IMR-90 (cell line): Measurements from ENCODE around the gene ACAP1. TPM values are rescaled to one million over a fixed set of nuclear protein-coding genes. Genes with fewer than 3 reads are reported as not detected.
A peak's percentile ranks its signal among the peaks of the same experiment; 100 is the strongest.

Source experiments
- ATAC-seq: fragments of 200-7000 bp; cut with Tn5 transposase; 2 replicates; pipeline ENCODE4 v1.9.1; 2020; ENCODE audit warnings: low read depth, mild to moderate bottlenecking, moderate library complexity
- BruUV-seq: library from RNA; stranded (reverse); fragments of 400-500 nt; replicated peaks from 2 replicates; lab custom pipeline; 2021; lab: Mats Ljungman, UMichigan
- CTCF ChIA-PET: fragments of 300-600 bp; formaldehyde crosslinking; extraction: SDS; loops from one replicate; lab custom pipeline; 2021; ENCODE audit warnings: antibody characterized with exemption; lab: Yijun Ruan, JAX
- POLR2A ChIA-PET: fragments of 300-600 bp; sonication (Branson Sonifier 250); formaldehyde crosslinking; loops from one replicate; lab custom pipeline; 2022; ENCODE audit warnings: antibody characterized with exemption; ENCODE audit not compliant: unreplicated experiment; lab: Charles Lee
- DNase-seq: peaks from one replicate; pipeline ENCODE4 v3.0.0; 2013
- H2AFZ ChIP-seq: replicated peaks from 2 replicates; pipeline ENCODE3; 2013; ENCODE audit warnings: low read length, mild to moderate bottlenecking; ENCODE audit not compliant: poor library complexity
- H2AK5ac ChIP-seq: 2 replicates; pipeline ENCODE4 v1.6.1; 2013; ENCODE audit warnings: low read depth, low read length, inconsistent platforms
- H2AK9ac ChIP-seq: replicated peaks from 2 replicates; pipeline ENCODE3; 2013; ENCODE audit warnings: mild to moderate bottlenecking, low read depth, low read length, moderate library complexity; ENCODE audit not compliant: poor library complexity
- H2BK120ac ChIP-seq: 2 replicates; pipeline ENCODE4 v1.6.1; 2013; ENCODE audit warnings: low read depth, low read length, inconsistent platforms
- H2BK15ac ChIP-seq: 3 replicates; pipeline ENCODE4 v1.6.1; 2013; ENCODE audit warnings: low read depth, low read length, inconsistent platforms
- H2BK20ac ChIP-seq: 2 replicates; pipeline ENCODE4 v1.6.1; 2013; ENCODE audit warnings: low read depth, mild to moderate bottlenecking, inconsistent platforms, low read length, moderate library complexity
- H2BK5ac ChIP-seq: 2 replicates; pipeline ENCODE4 v1.6.1; 2013; ENCODE audit warnings: mild to moderate bottlenecking, low read depth, low read length, inconsistent platforms; ENCODE audit not compliant: poor library complexity, severe bottlenecking
- H3K14ac ChIP-seq: replicated peaks from 2 replicates; pipeline ENCODE4 v1.6.1; 2013; ENCODE audit warnings: low read depth, low read length, inconsistent platforms
- H3K18ac ChIP-seq: 2 replicates; pipeline ENCODE4 v1.6.1; 2013; ENCODE audit warnings: low read depth, low read length, control low read depth
- H3K23ac ChIP-seq: 2 replicates; pipeline ENCODE4 v1.6.1; 2013; ENCODE audit warnings: low read depth, low read length, inconsistent platforms
- H3K27ac ChIP-seq: 2 replicates; pipeline ENCODE4 v1.5.1; 2013; ENCODE audit warnings: mild to moderate bottlenecking, control low read depth, low read length; ENCODE audit not compliant: insufficient read depth
- H3K27me3 ChIP-seq: 2 replicates; pipeline ENCODE4 v1.6.1; 2013; ENCODE audit warnings: low read length; ENCODE audit not compliant: control insufficient read depth, insufficient read depth
- H3K36me3 ChIP-seq: 2 replicates; pipeline ENCODE4 v1.6.1; 2013; ENCODE audit warnings: low read length, mixed read lengths; ENCODE audit not compliant: control insufficient read depth, insufficient read depth
- H3K4ac ChIP-seq: 2 replicates; pipeline ENCODE4 v1.6.1; 2013; ENCODE audit warnings: low read depth, low read length, inconsistent platforms
- H3K4me1 ChIP-seq: 2 replicates; pipeline ENCODE4 v1.6.1; 2013; ENCODE audit warnings: low read length, mixed read lengths; ENCODE audit not compliant: control insufficient read depth, insufficient read depth
- H3K4me2 ChIP-seq: 2 replicates; pipeline ENCODE4 v1.6.1; 2013; ENCODE audit warnings: low read depth, mild to moderate bottlenecking, control low read depth, low read length, moderate library complexity
- H3K4me3 ChIP-seq: 2 replicates; pipeline ENCODE4 v1.5.1; 2013; ENCODE audit warnings: low read depth, mild to moderate bottlenecking, control low read depth, low read length, moderate library complexity; ENCODE audit not compliant: insufficient read depth
- H3K56ac ChIP-seq: 2 replicates; pipeline ENCODE4 v1.6.1; 2013; ENCODE audit warnings: low read length, inconsistent platforms; ENCODE audit not compliant: insufficient read depth; ENCODE audit errors: extremely low read depth
- H3K79me1 ChIP-seq, 2 experiments: 2 replicates each; pipeline ENCODE4 v1.6.1; 2013; ENCODE audit warnings: low read length in 2 of 2, inconsistent platforms in 1 of 2, low read depth in 1 of 2
- H3K9ac ChIP-seq: 2 replicates; pipeline ENCODE4 v1.6.1; 2013; ENCODE audit warnings: low read depth, low read length, control low read depth
- H3K9me1 ChIP-seq: 2 replicates; pipeline ENCODE4 v1.6.1; 2013; ENCODE audit warnings: low read length, inconsistent platforms; ENCODE audit not compliant: insufficient read depth
- H3K9me3 ChIP-seq: 2 replicates; pipeline ENCODE4 v1.6.1; 2013; ENCODE audit warnings: low read length; ENCODE audit not compliant: control insufficient read depth, insufficient read depth
- H4K20me1 ChIP-seq: 2 replicates; pipeline ENCODE4 v1.6.1; 2013; ENCODE audit warnings: low read length, inconsistent platforms; ENCODE audit not compliant: insufficient read depth
- H4K5ac ChIP-seq: 2 replicates; pipeline ENCODE4 v1.6.1; 2013; ENCODE audit warnings: mild to moderate bottlenecking, low read depth, low read length, control low read depth
- H4K8ac ChIP-seq, 2 experiments: 2 replicates each; pipeline ENCODE4 v1.6.1; 2013; ENCODE audit warnings: low read depth in 2 of 2, low read length in 2 of 2, control low read depth in 1 of 2, inconsistent platforms in 1 of 2
- H4K91ac ChIP-seq: 2 replicates; pipeline ENCODE4 v1.6.1; 2013; ENCODE audit warnings: low read depth, low read length, inconsistent platforms; ENCODE audit not compliant: insufficient read depth
- BHLHE40 ChIP-seq: fragments of 150-350 bp; IDR thresholded peaks from 2 replicates; pipeline ENCODE4 v1.6.1; 2016; ENCODE audit warnings: mild to moderate bottlenecking, low read depth, low read length
- CEBPB ChIP-seq: IDR thresholded peaks from 2 replicates; pipeline ENCODE4 v1.6.1; 2012; ENCODE audit warnings: low read depth, low read length, improper control_type of control experiment
- CHD1 ChIP-seq: IDR thresholded peaks from 2 replicates; pipeline ENCODE4 v1.6.1; 2012; ENCODE audit warnings: low read depth, low read length, improper control_type of control experiment
- CTCF ChIP-seq: conservative IDR thresholded peaks from 2 replicates; pipeline ENCODE4 v1.5.1; 2012; ENCODE audit warnings: mild to moderate bottlenecking, low read depth, low read length, improper control_type of control experiment
- ELK1 ChIP-seq: fragments of 150-350 bp; IDR thresholded peaks from 2 replicates; pipeline ENCODE4 v1.6.1; 2016; ENCODE audit warnings: low read depth, mild to moderate bottlenecking, low read length, moderate library complexity, borderline replicate concordance
- MAFK ChIP-seq: IDR thresholded peaks from 2 replicates; pipeline ENCODE4 v1.6.1; 2012; ENCODE audit warnings: low read depth, low read length, improper control_type of control experiment
- MAZ ChIP-seq: IDR thresholded peaks from 2 replicates; pipeline ENCODE4 v1.6.1; 2012; ENCODE audit warnings: low read depth, mild to moderate bottlenecking, low read length, improper control_type of control experiment, moderate library complexity, borderline replicate concordance
- MXI1 ChIP-seq: IDR thresholded peaks from 2 replicates; pipeline ENCODE4 v1.6.1; 2012; ENCODE audit warnings: low read depth, mild to moderate bottlenecking, low read length, moderate library complexity, borderline replicate concordance
- NFE2L2 ChIP-seq: fragments of 150-350 bp; IDR thresholded peaks from 2 replicates; pipeline ENCODE4 v1.6.1; 2016; ENCODE audit warnings: low read depth, mild to moderate bottlenecking, low read length
- POLR2A ChIP-seq: IDR thresholded peaks from 2 replicates; pipeline ENCODE4 v1.6.1; 2012; ENCODE audit warnings: mild to moderate bottlenecking, low read depth, low read length
- RAD21 ChIP-seq: IDR thresholded peaks from 2 replicates; pipeline ENCODE4 v1.6.1; 2012; ENCODE audit warnings: low read length, improper control_type of control experiment
- RCOR1 ChIP-seq: IDR thresholded peaks from 2 replicates; pipeline ENCODE4 v1.6.1; 2012; ENCODE audit warnings: mild to moderate bottlenecking, low read length, improper control_type of control experiment; ENCODE audit not compliant: insufficient replicate concordance
- SMC3 ChIP-seq: fragments of 150-350 bp; IDR thresholded peaks from 2 replicates; pipeline ENCODE4 v1.6.1; 2016; ENCODE audit warnings: low read depth, mild to moderate bottlenecking, antibody characterized with exemption, low read length, moderate library complexity
- WGBS, 2 experiments: methylation state at CpG; one replicate each; pipeline versions ENCODE4 v1.1.5 to v1.1.7; 2013; ENCODE audit warnings: missing lambda C conversion rate in 2 of 2; ENCODE audit not compliant: insufficient read length in 1 of 2; ENCODE audit errors: extremely low coverage in 2 of 2; 5-methylcytosine and 5-hydroxymethylcytosine counted together
- dilution Hi-C: fragments of 300-500 bp; cut with HindIII; formaldehyde crosslinking; loops from one replicate; pipeline ENCODE4 v1.14.3; 2018; ENCODE audit warnings: low sequenced_read_pairs; ENCODE audit not compliant: unreplicated experiment
- in situ Hi-C: fragments of 300-500 bp; cut with MboI; formaldehyde crosslinking; loops from 3 replicates; pipeline ENCODE4 v1.14.3; 2019; ENCODE audit warnings: low sequenced_read_pairs, inconsistent platforms, mixed read lengths
- intact Hi-C: fragments of 100-400 bp; cut with micrococcal nuclease; formaldehyde crosslinking; loops from 2 replicates; pipeline ENCODE4 v1.10.0; 2022
- polyA plus RNA-seq, 3 experiments: library from polyadenylated mRNA; depleted of rRNA; stranded (reverse); fragments of >200 nt; gene quantifications; 2 replicates each; pipeline ENCODE4 v1.2.3, GENCODE V29; 2012; ENCODE audit warnings: low replicate concordance in 1 of 3
- total RNA-seq: library from RNA; depleted of rRNA; stranded (reverse); fragments of >200 nt; gene quantifications from 2 replicates; pipeline ENCODE4 v1.2.3, GENCODE V29; 2012
- TF ChIP-seq, protein P1 (sequence below): fragments of 150-350 bp; IDR thresholded peaks from 2 replicates; pipeline ENCODE4 v1.6.1; 2017; ENCODE audit warnings: mild to moderate bottlenecking, antibody characterized with exemption, low read length, low read depth

The ACAP1 gene
- total and polyA plus RNA-seq, 2 of the 4 experiments (the other 2 are of a cell fraction) = under 0.01 to 2.1 TPM

GRCh38 chr17:7296189-7296861 is 40.0 kb upstream of the ACAP1 start:
- Histone ChIP-seq H3K18ac (no peak overlapping the region), H3K4ac (no peak overlapping the region), H3K4me3 (no peak overlapping the region; the same call in 1 of the 2 replicates), H2BK15ac (no peak overlapping the region), H3K27me3 (peaks cover 44% of the 10 kb centered on the region), H2BK5ac (no peak overlapping the region), H4K20me1 (0 out of 2 replicates have a peak, but pooled peaks cover 3% of the 10 kb centered on the region), H3K23ac (no peak overlapping the region; the same call in 1 of the 2 replicates), H3K14ac (no peak overlapping the region), H2AFZ (peak overlapping the region; percentile 88), H3K9me3 (no peaks in the 10 kb centered on the region; the same call in 1 of the 2 replicates), H3K36me3 (no peaks in the 10 kb centered on the region), H2BK120ac (no peak overlapping the region), H3K4me1 (peaks cover 3% of the 10 kb centered on the region), H3K9ac (no peak overlapping the region), H2AK5ac (no peak overlapping the region), H2BK20ac (no peak overlapping the region), H3K56ac (no peak overlapping the region), H3K79me1 (no peaks in the 10 kb centered on the region), H3K9me1 (no peaks in the 10 kb centered on the region; the same call in 1 of the 2 replicates), H3K4me2 (peak overlapping the region; percentile 62), H4K5ac (no peak overlapping the region), H3K27ac (no peak overlapping the region), H4K91ac (no peak overlapping the region), H4K8ac (peak overlapping the region in 1 of 2 experiments; percentile 83; a peak in 1 of 4 replicates), H2AK9ac (peak overlapping the region; percentile 20)
- intact Hi-C loops = loop anchor here (1.0 to 5.0 kb wide), 4 partner anchors 16 to 251 kb away; partner anchors contain the start of gene PHF23
- ChIA-PET CTCF (interaction anchor here (0.5 to 2.0 kb wide), 8 partner anchors 9 to 250 kb away, joined by 3 to 17 read pairs (median 4); partner anchors contain the start of gene SLC2A4), POLR2A (no interaction called here)
- WGBS, 2 experiments = 3% methylated on average over 30 of the region's 51 CpGs; no CpG with 5 or more reads in 1 of the 2 experiments
- no TSS peak for BruUV-seq
- ATAC-seq = peak; percentile 93
- dilution Hi-C loops = no loop called here
- DNase-seq = peak; percentile 74
- in situ Hi-C loops = no loop called here
- TF ChIP-seq MXI1 = peak; percentile 98
- TF ChIP-seq BHLHE40 = peak; percentile 94
- TF ChIP-seq MAZ = peak; percentile 66; the same call in 1 of the 2 replicates
- TF ChIP-seq NFE2L2 = no peak
- TF ChIP-seq ELK1 = no peak
- TF ChIP-seq RAD21 = peak; percentile 95
- TF ChIP-seq, protein P1, sequence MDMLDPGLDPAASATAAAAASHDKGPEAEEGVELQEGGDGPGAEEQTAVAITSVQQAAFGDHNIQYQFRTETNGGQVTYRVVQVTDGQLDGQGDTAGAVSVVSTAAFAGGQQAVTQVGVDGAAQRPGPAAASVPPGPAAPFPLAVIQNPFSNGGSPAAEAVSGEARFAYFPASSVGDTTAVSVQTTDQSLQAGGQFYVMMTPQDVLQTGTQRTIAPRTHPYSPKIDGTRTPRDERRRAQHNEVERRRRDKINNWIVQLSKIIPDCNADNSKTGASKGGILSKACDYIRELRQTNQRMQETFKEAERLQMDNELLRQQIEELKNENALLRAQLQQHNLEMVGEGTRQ = peak; percentile 92
- no peak for TF ChIP-seq RCOR1
- 0 out of 2 replicates have a peak, but pooled peaks have one; percentile 39 for TF ChIP-seq POLR2A
- TF ChIP-seq MAFK = no peak
- TF ChIP-seq SMC3 = peak; percentile 92
- no peak for TF ChIP-seq CHD1
- peak; percentile 94 for TF ChIP-seq CTCF
- TF ChIP-seq CEBPB = no peak
